Neuronal stem cell (in vitro differentiated cells): ENCODE measurements around the gene LRP10.

Experiments used
- DNase-seq: peaks from one replicate; pipeline ENCODE4 v3.0.0-alpha.2; 2013; ENCODE audit warnings: low spot score
- H2AFZ ChIP-seq: one replicate; pipeline ENCODE4 v1.6.1; 2013; ENCODE audit warnings: mild to moderate bottlenecking, low read length, inconsistent platforms
- H2AK5ac ChIP-seq: 2 replicates; pipeline ENCODE4 v1.6.1; 2013; ENCODE audit warnings: low read depth, mild to moderate bottlenecking, inconsistent platforms, low read length, moderate library complexity, mixed read lengths
- H2BK120ac ChIP-seq: 2 replicates; pipeline ENCODE4 v1.6.1; 2013; ENCODE audit warnings: low read depth, mild to moderate bottlenecking, inconsistent platforms, low read length, moderate library complexity, mixed read lengths
- H2BK12ac ChIP-seq: one replicate; pipeline ENCODE4 v1.6.1; 2013; ENCODE audit warnings: low read length, inconsistent platforms
- H2BK15ac ChIP-seq: 2 replicates; pipeline ENCODE4 v1.6.1; 2013; ENCODE audit warnings: mild to moderate bottlenecking, low read length, inconsistent platforms, mixed read lengths
- H2BK5ac ChIP-seq: one replicate; pipeline ENCODE4 v1.6.1; 2013; ENCODE audit warnings: inconsistent platforms, mild to moderate bottlenecking, low read length, moderate library complexity
- H3K14ac ChIP-seq: one replicate; pipeline ENCODE4 v1.6.1; 2013; ENCODE audit warnings: low read length, inconsistent platforms
- H3K18ac ChIP-seq: 2 replicates; pipeline ENCODE4 v1.6.1; 2013; ENCODE audit warnings: low read length, inconsistent platforms
- H3K23ac ChIP-seq: 2 replicates; pipeline ENCODE4 v1.6.1; 2013; ENCODE audit warnings: low read depth, mild to moderate bottlenecking, mixed read lengths, low read length, inconsistent platforms; ENCODE audit not compliant: poor library complexity
- H3K27ac ChIP-seq: replicated peaks from 3 replicates; pipeline ENCODE4 v1.5.1; 2013; ENCODE audit warnings: low read length, inconsistent platforms
- H3K27me3 ChIP-seq, 3 experiments: 2 replicates each; pipeline ENCODE4 v1.6.1; 2013; ENCODE audit warnings: low read length in 3 of 3, mild to moderate bottlenecking in 2 of 3, inconsistent platforms in 1 of 3, low read depth in 1 of 3, mixed read lengths in 1 of 3, moderate library complexity in 1 of 3; ENCODE audit not compliant: control insufficient read depth in 3 of 3, insufficient read depth in 3 of 3
- H3K36me3 ChIP-seq, 2 donors: replicated peaks in 1 of 2; 2 replicates each; pipeline ENCODE4 v1.6.1; 2013; ENCODE audit warnings: low read length in 2 of 2; ENCODE audit not compliant: control insufficient read depth in 2 of 2, insufficient read depth in 2 of 2
- H3K4ac ChIP-seq: 2 replicates; pipeline ENCODE4 v1.6.1; 2013; ENCODE audit warnings: inconsistent platforms, mild to moderate bottlenecking, low read length, moderate library complexity
- H3K4me1 ChIP-seq, 2 donors: 1 replicate in 1 of 2; 2 replicates in 1 of 2; pipeline ENCODE4 v1.6.1; 2013; ENCODE audit warnings: low read length in 2 of 2, low read depth in 1 of 2; ENCODE audit not compliant: control insufficient read depth in 2 of 2, insufficient read depth in 1 of 2
- H3K4me2 ChIP-seq: one replicate; pipeline ENCODE4 v1.6.1; 2013; ENCODE audit warnings: mild to moderate bottlenecking, low read length, inconsistent platforms; ENCODE audit not compliant: insufficient read depth, poor library complexity, severe bottlenecking
- H3K4me3 ChIP-seq, 2 donors: 2 replicates each; pipeline ENCODE4 v1.5.1; 2013; ENCODE audit warnings: low read length in 2 of 2, mild to moderate bottlenecking in 2 of 2, inconsistent platforms in 1 of 2, moderate library complexity in 1 of 2
- H3K79me1 ChIP-seq: one replicate; pipeline ENCODE4 v1.6.1; 2013; ENCODE audit warnings: low read depth, mild to moderate bottlenecking, inconsistent platforms, low read length, moderate library complexity
- H3K9ac ChIP-seq: one replicate; pipeline ENCODE4 v1.6.1; 2013; ENCODE audit warnings: mild to moderate bottlenecking, low read depth, low read length, inconsistent platforms; ENCODE audit not compliant: poor library complexity
- H3K9me3 ChIP-seq, 2 donors: replicated peaks in 1 of 2; 2 replicates each; pipeline versions ENCODE3 to v1.6.1; 2013; ENCODE audit warnings: low read length in 2 of 2, mild to moderate bottlenecking in 2 of 2, inconsistent platforms in 1 of 2, low read depth in 1 of 2, mixed read lengths in 1 of 2, moderate library complexity in 1 of 2; ENCODE audit not compliant: control insufficient read depth in 2 of 2, insufficient read depth in 1 of 2
- H4K8ac ChIP-seq: one replicate; pipeline ENCODE4 v1.6.1; 2013; ENCODE audit warnings: low read depth, mild to moderate bottlenecking, inconsistent platforms, low read length, moderate library complexity
- H4K91ac ChIP-seq: one replicate; pipeline ENCODE4 v1.6.1; 2013; ENCODE audit warnings: low read length, low read depth, mild to moderate bottlenecking, inconsistent platforms; ENCODE audit not compliant: poor library complexity
- WGBS, 2 donors: extraction: QIAGEN DNeasy Blood & Tissue Kit; methylation state at CpG; one replicate each; pipeline ENCODE4 v1.1.7; 2013; ENCODE audit warnings: missing lambda C conversion rate in 2 of 2, mixed read lengths in 1 of 2; ENCODE audit not compliant: insufficient read length in 2 of 2, insufficient replicate concordance in 1 of 2; ENCODE audit errors: extremely low coverage in 2 of 2; 5-methylcytosine and 5-hydroxymethylcytosine counted together

The LRP10 gene

GRCh38 chr14:22905627-22906026 lies 34.1 kb downstream of the LRP10 start:
- H2AFZ ChIP-seq, result no peak overlapping the region
- no peak overlapping the region for H2BK15ac ChIP-seq
- no peak overlapping the region for H3K27ac ChIP-seq
- H3K4me3 ChIP-seq, result no peak overlapping the region
- H3K4me2 ChIP-seq, result no peak overlapping the region
- no peak for DNase-seq
- H3K18ac ChIP-seq, result no peak overlapping the region
- H3K4ac ChIP-seq, result no peak overlapping the region
- H2BK12ac ChIP-seq, result no peak overlapping the region
- no peak overlapping the region for H4K8ac ChIP-seq
- no peak overlapping the region for H3K14ac ChIP-seq
- no peaks in the 10 kb centered on the region for H3K4me1 ChIP-seq
- no peaks in the 10 kb centered on the region for H3K79me1 ChIP-seq
- no peak overlapping the region for H2BK5ac ChIP-seq
- no peak overlapping the region for H3K9ac ChIP-seq
- H2BK120ac ChIP-seq, result no peak overlapping the region
- no peak overlapping the region for H4K91ac ChIP-seq
- H3K27me3 ChIP-seq, result no peaks in the 10 kb centered on the region
- H3K9me3 ChIP-seq, result no peaks in the 10 kb centered on the region
- H3K23ac ChIP-seq, result no peak overlapping the region
- H2AK5ac ChIP-seq, result no peak overlapping the region
- WGBS, 2 donors, result no CpG with 5 or more reads among the region's 4 CpGs
- peaks cover 50 to 98% of the 10 kb centered on the region in 2 donors for H3K36me3 ChIP-seq

GRCh38 chr14:22906073-22906472 lies 34.5 kb downstream of the LRP10 start:
- no peak overlapping the region for H3K27ac ChIP-seq
- no peak overlapping the region for H3K4me3 ChIP-seq
- no peak overlapping the region for H3K18ac ChIP-seq
- no peak overlapping the region for H3K4ac ChIP-seq
- no peak overlapping the region for H2BK12ac ChIP-seq
- peaks cover 46 to 98% of the 10 kb centered on the region in 2 donors for H3K36me3 ChIP-seq
- no peak overlapping the region for H4K91ac ChIP-seq
- no CpG with 5 or more reads among the region's 20 CpGs for WGBS, 2 donors
- H2AFZ ChIP-seq, result no peak overlapping the region
- H3K9ac ChIP-seq, result no peak overlapping the region
- H3K27me3 ChIP-seq, result no peaks in the 10 kb centered on the region
- H3K14ac ChIP-seq, result no peak overlapping the region
- no peak overlapping the region for H3K23ac ChIP-seq
- no peak for DNase-seq
- no peaks in the 10 kb centered on the region for H3K9me3 ChIP-seq
- H2BK5ac ChIP-seq, result no peak overlapping the region
- no peak overlapping the region for H2AK5ac ChIP-seq
- no peak overlapping the region for H3K4me2 ChIP-seq
- no peak overlapping the region for H2BK120ac ChIP-seq
- H3K4me1 ChIP-seq, result no peaks in the 10 kb centered on the region
- H4K8ac ChIP-seq, result no peak overlapping the region
- no peak overlapping the region for H2BK15ac ChIP-seq
- H3K79me1 ChIP-seq, result no peaks in the 10 kb centered on the region

DNA sequence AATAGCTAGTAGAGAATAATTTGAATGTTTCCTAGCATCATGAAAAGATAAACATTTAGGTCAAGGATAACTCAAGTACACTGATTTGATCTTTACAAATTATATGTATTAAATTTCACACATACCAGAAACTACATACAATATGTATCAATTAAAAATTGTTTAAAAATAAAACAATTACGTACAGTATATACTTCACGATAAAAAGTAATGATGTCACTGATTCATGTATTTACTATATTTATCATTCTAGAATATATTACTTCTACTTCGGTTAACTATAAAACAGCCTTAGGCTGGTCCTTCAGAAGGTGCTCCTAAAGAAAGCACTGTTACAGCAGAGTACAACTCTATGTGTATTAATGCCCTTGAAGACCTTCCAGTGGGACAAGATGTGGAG lies 35.9 kb downstream of the LRP10 start:
- H2AK5ac ChIP-seq, result no peak overlapping the region
- H2AFZ ChIP-seq, result no peak overlapping the region
- no peak for DNase-seq
- no peaks in the 10 kb centered on the region for H3K27me3 ChIP-seq
- H3K4me3 ChIP-seq, result no peak overlapping the region
- H2BK15ac ChIP-seq, result no peak overlapping the region
- H3K9ac ChIP-seq, result no peak overlapping the region
- H4K91ac ChIP-seq, result no peak overlapping the region
- H3K18ac ChIP-seq, result no peak overlapping the region
- no peak overlapping the region for H2BK5ac ChIP-seq
- no peak overlapping the region for H3K4ac ChIP-seq
- H3K14ac ChIP-seq, result no peak overlapping the region
- WGBS, 2 donors, result no CpG with 5 or more reads among the region's 3 CpGs
- no peak overlapping the region for H3K23ac ChIP-seq
- H3K4me2 ChIP-seq, result no peak overlapping the region
- H4K8ac ChIP-seq, result no peak overlapping the region
- no peaks in the 10 kb centered on the region for H3K9me3 ChIP-seq
- no peaks in the 10 kb centered on the region for H3K79me1 ChIP-seq
- H3K27ac ChIP-seq, result no peak overlapping the region
- H3K36me3 ChIP-seq, result peaks cover 34 to 97% of the 10 kb centered on the region in 2 donors
- no peak overlapping the region for H2BK12ac ChIP-seq
- H2BK120ac ChIP-seq, result no peak overlapping the region
- no peaks in the 10 kb centered on the region for H3K4me1 ChIP-seq

- H3K14ac ChIP-seq, result no peak overlapping the region
- no peak overlapping the region for H4K8ac ChIP-seq
- H3K27ac ChIP-seq, result no peak overlapping the region
- no peak overlapping the region for H2BK5ac ChIP-seq
- H2AFZ ChIP-seq, result no peak overlapping the region
- H3K18ac ChIP-seq, result no peak overlapping the region
- H3K9ac ChIP-seq, result no peak overlapping the region
- H3K4me3 ChIP-seq, result no peak overlapping the region
- H3K9me3 ChIP-seq, result no peaks in the 10 kb centered on the region
- peaks cover 27 to 92% of the 10 kb centered on the region in 2 donors for H3K36me3 ChIP-seq
- no peaks in the 10 kb centered on the region for H3K4me1 ChIP-seq
- no peak overlapping the region for H2BK12ac ChIP-seq
- no peak overlapping the region for H2BK120ac ChIP-seq
- no peak overlapping the region for H3K23ac ChIP-seq
- DNase-seq, result no peak
- H3K4me2 ChIP-seq, result no peak overlapping the region
- H3K27me3 ChIP-seq, result no peaks in the 10 kb centered on the region
- H3K4ac ChIP-seq, result no peak overlapping the region
- no CpG with 5 or more reads among the region's 8 CpGs for WGBS, 2 donors
- no peak overlapping the region for H2BK15ac ChIP-seq
- no peak overlapping the region for H4K91ac ChIP-seq
- no peak overlapping the region for H2AK5ac ChIP-seq
- no peaks in the 10 kb centered on the region for H3K79me1 ChIP-seq
Observed at GRCh38 chr14:22908601-22909000, 37.1 kb downstream of the LRP10 start.
